ENCODE results near the gene COPS7A. TPM values are rescaled to one million over a fixed set of nuclear protein-coding genes. Genes with fewer than 3 reads are reported as not detected.

COPS7A gene
- total RNA-seq, 1 experiment from 2014 or later: 108 TPM

GRCh38 chr12:6750506-6750905 is 26.7 kb downstream of the COPS7A start:
- no peak for DNase-seq (ENCODE audit: low spot score)

- DNase-seq (ENCODE audit: low spot score): no peak
These were observed 27.9 kb downstream of the COPS7A start for GRCh38 chr12:6751767-6752166.

- DNase-seq (ENCODE audit: low spot score): peak; percentile 48
These were observed 28.5 kb downstream of the COPS7A start for GRCh38 chr12:6752167-6752920.

GRCh38 chr12:6752921-6753771 is 29.3 kb downstream of the COPS7A start, which contains the start of gene MLF2:
Gene MLF2 (minus strand): TSS chr12:6753141. CDS start chr12:6752334, 807 bp downstream.
- peak; percentile 98 for DNase-seq (ENCODE audit: low spot score)

- DNase-seq (ENCODE audit: low spot score): no peak
These were observed 30.0 kb downstream of the COPS7A start for GRCh38 chr12:6753772-6754356.

GRCh38 chr12:6754411-6754810 is 30.6 kb downstream of the COPS7A start:
- DNase-seq (ENCODE audit: low spot score): no peak

GRCh38 chr12:6757028-6757690 is 33.3 kb downstream of the COPS7A start:
- DNase-seq (ENCODE audit: low spot score): no peak

- DNase-seq (ENCODE audit: low spot score): no peak
These were observed 34.8 kb downstream of the COPS7A start for GRCh38 chr12:6758506-6759095.

GRCh38 chr12:6759741-6760140 is 35.9 kb downstream of the COPS7A start:
- DNase-seq (ENCODE audit: low spot score): no peak

GRCh38 chr12:6763380-6763779 is 39.5 kb downstream of the COPS7A start:
- no peak for DNase-seq (ENCODE audit: low spot score)

GRCh38 chr12:6764011-6764828 is 40.4 kb downstream of the COPS7A start:
- peak; percentile 83 for DNase-seq (ENCODE audit: low spot score)

GRCh38 chr12:6765048-6765633 is 41.3 kb downstream of the COPS7A start:
- DNase-seq (ENCODE audit: low spot score): no peak

- DNase-seq (ENCODE audit: low spot score): peak; percentile 53
These were observed 42.1 kb downstream of the COPS7A start, which contains the start of gene PTMS for GRCh38 chr12:6765634-6766581. Gene PTMS (plus strand): TSS chr12:6766363. CDS start chr12:6766706, 343 bp downstream.

- peak; percentile 76 for DNase-seq (ENCODE audit: low spot score)
These were observed 43.0 kb downstream of the COPS7A start for GRCh38 chr12:6766651-6767349.

- peak; percentile 32 for DNase-seq (ENCODE audit: low spot score)
These were observed 43.8 kb downstream of the COPS7A start for GRCh38 chr12:6767353-6768319.

GRCh38 chr12:6768437-6768914 is 44.6 kb downstream of the COPS7A start:
- no peak for DNase-seq (ENCODE audit: low spot score)

- peak; percentile 53 for DNase-seq (ENCODE audit: low spot score)
These were observed 45.1 kb downstream of the COPS7A start for GRCh38 chr12:6768990-6769389.

Measured in HT-29 (cell line).